A673 (cell line): Measurements from ENCODE around the gene ADCY5. TPM values are rescaled to one million over a fixed set of nuclear protein-coding genes. Genes with fewer than 3 reads are reported as not detected.

Experiments used
- BruUV-seq: library from RNA; stranded (reverse); fragments of 400-500 nt; replicated peaks from 2 replicates; lab custom pipeline; 2021; lab: Mats Ljungman, UMichigan
- CTCF ChIA-PET: fragments of 300-600 bp; sonication (Branson Sonifier 250); formaldehyde crosslinking; loops from one replicate; lab custom pipeline; 2022; ENCODE audit warnings: antibody characterized with exemption; lab: Charles Lee
- POLR2A ChIA-PET: fragments of 300-600 bp; sonication (Branson Sonifier 250); formaldehyde crosslinking; loops from one replicate; lab custom pipeline; 2022; ENCODE audit warnings: antibody characterized with exemption; ENCODE audit not compliant: low non-redundant PET; lab: Charles Lee
- DNase-seq: peaks from one replicate; pipeline ENCODE4 v3.0.0-alpha.2; 2015; ENCODE audit warnings: low spot score
- H3K27ac ChIP-seq: fragments of 200-600 bp; sonication (generic); 2 replicates; pipeline ENCODE4 v1.5.1; 2016; ENCODE audit warnings: mixed run types, low read depth, mild to moderate bottlenecking, mixed read lengths, antibody characterized with exemption, low read length; ENCODE audit not compliant: poor library complexity, severe bottlenecking
- H3K27me3 ChIP-seq: fragments of 200-600 bp; sonication (generic); replicated peaks from 2 replicates; pipeline ENCODE4 v1.6.1; 2017; ENCODE audit warnings: mixed run types, low read depth, mild to moderate bottlenecking, mixed read lengths, antibody characterized with exemption, low read length; ENCODE audit not compliant: insufficient read depth, poor library complexity
- H3K36me3 ChIP-seq: fragments of 200-600 bp; sonication (generic); 2 replicates; pipeline ENCODE4 v1.6.1; 2016; ENCODE audit warnings: mixed run types, mild to moderate bottlenecking, mixed read lengths, antibody characterized with exemption, low read length; ENCODE audit not compliant: insufficient read depth, poor library complexity, severe bottlenecking
- H3K4me1 ChIP-seq: fragments of 200-600 bp; sonication (generic); 2 replicates; pipeline ENCODE4 v1.6.1; 2017; ENCODE audit warnings: mixed run types, mild to moderate bottlenecking, mixed read lengths, antibody characterized with exemption, low read length; ENCODE audit not compliant: insufficient read depth, poor library complexity, severe bottlenecking
- H3K4me3 ChIP-seq: fragments of 200-600 bp; sonication (generic); 2 replicates; pipeline ENCODE4 v1.5.1; 2016; ENCODE audit warnings: low read depth, mixed run types, mild to moderate bottlenecking, mixed read lengths, low read length; ENCODE audit not compliant: poor library complexity, severe bottlenecking
- H3K9me3 ChIP-seq: fragments of 200-600 bp; sonication (generic); 2 replicates; pipeline ENCODE4 v1.6.1; 2016; ENCODE audit warnings: mixed run types, low read depth, mild to moderate bottlenecking, mixed read lengths, antibody characterized with exemption, low read length; ENCODE audit not compliant: poor library complexity, severe bottlenecking
- CTCF ChIP-seq: fragments of 300-800, 200-600 bp; sonication (generic); conservative IDR thresholded peaks from 2 replicates; pipeline ENCODE4 v1.5.1; 2017; ENCODE audit warnings: low read depth, mild to moderate bottlenecking, antibody characterized with exemption, low read length, moderate library complexity, mixed read lengths
- EZH2 ChIP-seq: fragments of 200-600 bp; sonication (generic); IDR thresholded peaks from 2 replicates; pipeline ENCODE4 v1.6.1; 2017; ENCODE audit warnings: borderline replicate concordance, low read depth, mild to moderate bottlenecking, mixed read lengths, antibody characterized with exemption, low read length; ENCODE audit not compliant: poor library complexity, severe bottlenecking
- intact Hi-C: fragments of 100-400 bp; cut with micrococcal nuclease; formaldehyde crosslinking; loops from one replicate; pipeline ENCODE4 v1.10.0; 2022; ENCODE audit not compliant: unreplicated experiment
- total RNA-seq: library from RNA; stranded (reverse); gene quantifications from 2 replicates; pipeline ENCODE4 v1.2.3, GENCODE V29; 2021

ADCY5 gene
- total RNA-seq, 1 experiment from 2014 or later, result 0.21 TPM

DNA sequence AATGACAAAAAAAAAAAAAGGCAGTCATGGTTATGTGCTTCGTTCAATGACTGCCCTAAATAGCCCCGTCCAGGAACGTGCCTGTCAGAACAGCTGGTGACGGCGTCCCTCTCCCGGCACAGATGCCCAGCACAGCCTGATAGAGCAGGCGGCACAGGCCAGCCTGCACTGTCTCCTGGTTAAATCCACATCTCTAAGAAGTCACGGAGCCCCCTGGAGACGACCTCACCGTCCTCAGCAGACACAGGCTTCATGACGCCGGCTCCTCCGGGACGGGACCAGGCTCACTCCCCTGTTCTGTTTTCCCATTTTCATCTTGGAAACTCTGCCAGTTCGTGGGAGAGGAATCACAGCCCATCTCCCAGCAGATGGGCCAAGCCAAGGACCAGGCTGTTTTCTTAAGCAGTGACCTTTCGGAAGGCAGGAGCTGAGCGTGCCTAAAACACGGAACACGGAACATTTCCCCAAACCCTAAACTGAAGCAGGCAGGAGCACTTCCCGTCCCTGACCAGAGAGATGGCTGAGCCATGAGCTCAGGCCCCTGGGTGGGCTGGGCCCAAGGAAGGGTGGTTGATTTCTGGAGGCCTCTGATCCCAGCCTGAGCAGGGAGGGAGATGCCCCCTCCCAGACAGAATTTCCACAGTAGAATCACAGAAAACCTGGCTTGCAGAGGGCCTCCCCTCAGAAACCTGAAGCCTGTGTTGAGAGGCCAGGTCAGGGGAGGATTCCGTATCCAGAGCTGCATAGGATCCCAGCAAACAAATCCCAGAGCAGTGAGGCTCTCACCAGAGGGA is 35.9 kb downstream of the ADCY5 start:
- H3K36me3 ChIP-seq, result no peaks in the 10 kb centered on the region
- CTCF ChIA-PET, result no interaction called here

DNA sequence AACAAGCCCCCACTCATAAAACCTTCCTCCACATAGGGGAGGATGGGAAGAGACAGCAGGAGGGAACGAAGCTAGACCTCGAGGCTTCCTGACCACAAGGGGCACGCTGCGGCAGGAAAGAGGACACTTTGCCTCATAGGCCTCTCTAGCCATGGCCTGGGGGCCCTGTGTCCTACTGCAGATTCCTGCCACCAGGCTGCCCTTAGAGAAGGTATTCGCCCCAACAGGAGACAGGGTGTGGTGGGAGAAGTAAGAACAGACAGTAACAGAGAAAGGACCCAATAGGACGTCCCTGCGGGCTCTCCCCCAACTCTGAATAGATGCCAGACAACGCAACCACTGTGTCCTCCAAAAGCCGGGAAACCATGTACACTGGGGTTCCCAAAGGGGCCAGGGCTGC is 36.8 kb downstream of the ADCY5 start:
- no peaks in the 10 kb centered on the region for H3K27me3 ChIP-seq
- no peaks in the 10 kb centered on the region for H3K9me3 ChIP-seq
- no peak for DNase-seq
- intact Hi-C loops, result no loop called here
- TF ChIP-seq EZH2 (no peak), CTCF (no peak)
- ChIA-PET CTCF (no interaction called here), POLR2A (interaction anchor here (0.6 kb wide), 1 partner anchor 115 kb away, joined by 3 read pairs; no protein-coding TSS in a partner anchor)
- BruUV-seq, result no TSS peak
- H3K36me3 ChIP-seq, result no peaks in the 10 kb centered on the region
- H3K4me1 ChIP-seq, result no peaks in the 10 kb centered on the region
- no peak overlapping the region for H3K27ac ChIP-seq
- no peak overlapping the region for H3K4me3 ChIP-seq

More for the DNA sequence above, 35.9 kb downstream of the ADCY5 start:
- Histone ChIP-seq H3K4me3 (no peak overlapping the region), H3K27me3 (no peaks in the 10 kb centered on the region), H3K9me3 (no peaks in the 10 kb centered on the region), H3K4me1 (no peaks in the 10 kb centered on the region), H3K27ac (no peak overlapping the region)
- TF ChIP-seq CTCF, result no peak
- TF ChIP-seq EZH2, result no peak
- no peak for DNase-seq
- no TSS peak for BruUV-seq
- POLR2A ChIA-PET, result interaction anchor here (0.6 kb wide), 1 partner anchor 116 kb away, joined by 3 read pairs; no protein-coding TSS in a partner anchor
- intact Hi-C loops, result no loop called here

DNA sequence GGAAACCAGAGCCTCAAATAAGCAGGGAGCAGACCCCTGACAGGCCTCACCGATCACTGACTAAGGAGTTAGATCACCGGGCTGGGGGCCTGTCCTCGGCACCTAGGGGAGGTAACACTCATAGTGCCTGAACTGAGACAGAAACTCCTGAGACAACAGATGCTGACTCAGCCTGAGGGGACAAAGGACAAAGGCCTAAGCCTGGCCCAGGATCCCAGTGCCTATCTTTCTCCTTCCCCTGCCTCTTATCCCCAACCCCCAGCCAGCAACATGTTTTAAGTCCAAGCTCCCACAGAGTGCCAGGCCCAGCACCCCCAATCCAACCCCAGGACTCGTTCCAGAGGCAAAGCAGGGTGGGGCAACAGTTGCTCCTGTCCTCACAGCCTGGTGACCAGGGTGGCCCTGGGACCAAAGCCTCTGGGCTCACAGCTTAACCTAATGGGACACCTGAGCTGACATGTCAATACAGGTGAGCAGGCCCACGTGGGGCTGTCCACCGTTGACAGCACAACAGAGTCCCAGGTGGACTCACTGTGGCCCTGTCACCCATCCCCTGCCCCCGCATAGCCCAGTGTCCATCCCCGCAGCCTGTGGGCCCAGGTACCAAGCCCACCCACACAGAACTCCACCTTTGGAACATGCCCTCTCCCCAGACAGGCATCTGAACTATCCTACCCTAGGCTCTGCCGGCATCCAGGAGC is 37.4 kb downstream of the ADCY5 start:
- no TSS peak for BruUV-seq
- H3K9me3 ChIP-seq, result no peaks in the 10 kb centered on the region
- H3K4me3 ChIP-seq, result no peak overlapping the region
- no peaks in the 10 kb centered on the region for H3K36me3 ChIP-seq
- intact Hi-C loops, result no loop called here
- ChIA-PET CTCF (no interaction called here), POLR2A (no interaction called here)
- H3K4me1 ChIP-seq, result no peaks in the 10 kb centered on the region
- H3K27ac ChIP-seq, result no peak overlapping the region
- H3K27me3 ChIP-seq, result no peaks in the 10 kb centered on the region
- no peak for DNase-seq
- TF ChIP-seq EZH2, result no peak
- no peak for TF ChIP-seq CTCF
